ENCODE results near the gene HP1BP3. TPM values are rescaled to one million over a fixed set of nuclear protein-coding genes. Genes with fewer than 3 reads are reported as not detected.

HP1BP3 gene
- total RNA-seq, 1 experiment from 2014 or later = 207 TPM

GRCh38 chr1:20716232-20716631 lies 70.9 kb downstream of the HP1BP3 start (continued):
- TF ChIP-seq TCF7L2 (IDR thresholded peaks at IDR 0.05; ENCODE audit: borderline replicate concordance, extremely low read depth, insufficient read depth, insufficient read length) (no peak), ZNF274 (IDR thresholded peaks at IDR 0.05; ENCODE audit: low read depth, low read length) (no peak), ATF3 (IDR thresholded peaks at IDR 0.05) (no peak), POLR2A (IDR thresholded peaks at IDR 0.05; ENCODE audit: borderline replicate concordance, extremely low read depth, insufficient read depth, insufficient read length) (no peak), CBX3 (IDR thresholded peaks at IDR 0.05; ENCODE audit: low read depth) (no peak), YY1 (IDR thresholded peaks at IDR 0.05; ENCODE audit: extremely low read depth, insufficient replicate concordance, low read depth, low read length) (no peak), FOSL1 (IDR thresholded peaks at IDR 0.05; ENCODE audit: low read depth) (no peak)

GRCh38 chr1:20715406-20715805 lies 71.7 kb downstream of the HP1BP3 start:
- no peaks in the 10 kb centered on the region for H3K9me3 ChIP-seq (ENCODE audit: control insufficient read depth in 1 of 2, insufficient read depth in 1 of 2, low read depth in 1 of 2, low read length in 2 of 2)
- H4K20me1 ChIP-seq (ENCODE audit: insufficient read depth) = no peaks in the 10 kb centered on the region
- ChIA-PET CTCF (no interaction called here), POLR2A (no interaction called here), RAD21 (ENCODE audit: low non-redundant PET in 1 of 2, low total read pairs in 2 of 2, uncharacterized antibody in 2 of 2, unreplicated experiment in 2 of 2) (no interaction called here)
- peaks cover 2 to 10% of the 10 kb centered on the region in 2 experiments; a peak in 3 of 4 replicates for H3K4me1 ChIP-seq (ENCODE audit: control insufficient read depth in 1 of 2, insufficient read depth in 2 of 2, low read length in 2 of 2)
- H3K9ac ChIP-seq (ENCODE audit: low read length) = no peak overlapping the region
- ATAC-seq (no peak), DNase-seq (ENCODE audit: low read depth, low spot score) (no peak)
- no peaks in the 10 kb centered on the region for H3K36me3 ChIP-seq (ENCODE audit: control insufficient read depth in 1 of 2, insufficient read depth in 2 of 2, low read length in 2 of 2)
- H2AFZ ChIP-seq (ENCODE audit: low read depth, low read length, poor library complexity, severe bottlenecking) = no peak overlapping the region
- TF ChIP-seq MAX (IDR thresholded peaks at IDR 0.05) = no peak
- no peak for TF ChIP-seq POLR2A (IDR thresholded peaks at IDR 0.05; ENCODE audit: borderline replicate concordance, extremely low read depth, insufficient read depth, insufficient read length)
- no peak for TF ChIP-seq EZH2phosphoT487 (IDR thresholded peaks at IDR 0.05; ENCODE audit: borderline replicate concordance)
- TF ChIP-seq JUND (IDR thresholded peaks at IDR 0.05) = no peak
- no peak overlapping the region for H3K4me3 ChIP-seq (replicated peaks in 1 of 2; ENCODE audit: low read depth in 1 of 2, low read length in 2 of 2)
- H3K79me2 ChIP-seq (ENCODE audit: insufficient read depth, low read length) = no peaks in the 10 kb centered on the region
- BruUV-seq (replicated peaks) = no TSS peak
- intact Hi-C loops (cut with micrococcal nuclease) = no loop called here
- H3K4me2 ChIP-seq (ENCODE audit: low read length) = no peak overlapping the region
- no peak overlapping the region for H3K27ac ChIP-seq (ENCODE audit: low read depth, low read length)
- no peaks in the 10 kb centered on the region for H3K9me2 ChIP-seq (ENCODE audit: insufficient read depth)
- no peaks in the 10 kb centered on the region for H3K27me3 ChIP-seq (ENCODE audit: insufficient read depth, low read length)

Measured in HCT116 (cell line).